ENCODE data around the gene YDJC. TPM values are rescaled to one million over a fixed set of nuclear protein-coding genes. Genes with fewer than 3 reads are reported as not detected.

Gene YDJC
- total and polyA plus RNA-seq, 2 of the 4 experiments (the other 2 are of a cell fraction) = 8.1 to 23.6 TPM

DNA sequence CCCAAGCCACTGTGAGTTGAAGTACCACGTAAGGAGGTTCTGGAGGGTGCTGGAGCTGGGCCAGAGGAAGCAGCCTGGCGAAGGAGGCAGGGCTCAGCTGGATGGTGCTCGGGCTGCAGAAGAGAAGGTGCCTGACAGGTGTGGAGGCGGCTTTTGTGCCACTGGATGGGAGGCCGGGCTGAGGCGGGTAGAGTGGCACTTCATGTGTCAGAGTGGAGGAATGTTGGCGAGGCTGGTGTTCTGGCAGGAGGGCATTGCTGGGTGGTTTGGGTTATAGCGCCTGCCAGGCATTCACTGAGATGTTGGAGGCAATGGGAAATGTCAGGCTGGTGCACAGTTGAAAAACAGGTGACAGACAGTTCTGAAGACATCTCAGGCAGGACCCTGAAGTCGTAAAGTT is 38.1 kb downstream of the YDJC start:
- CTCF ChIA-PET = no interaction called here
- intact Hi-C loops (cut with micrococcal nuclease) = no loop called here
- 92% methylated on average over 4 of the region's 9 CpGs; no CpG with 5 or more reads in 1 of the 2 experiments for WGBS, 2 experiments (ENCODE audit: extremely low coverage in 2 of 2, insufficient read length in 1 of 2)

More for the DNA sequence above, 38.1 kb downstream of the YDJC start:
- Histone ChIP-seq H2BK5ac (ENCODE audit: low read depth, low read length, poor library complexity, severe bottlenecking) (no peak overlapping the region), H2AK9ac (replicated peaks; ENCODE audit: low read depth, low read length, poor library complexity) (no peak overlapping the region), H3K4ac (ENCODE audit: low read depth, low read length) (no peak overlapping the region), H3K14ac (replicated peaks; ENCODE audit: low read depth, low read length) (no peak overlapping the region), H2AK5ac (ENCODE audit: low read depth, low read length) (no peak overlapping the region), H3K23ac (ENCODE audit: low read depth, low read length) (no peak overlapping the region), H2BK15ac (ENCODE audit: low read depth, low read length) (no peak overlapping the region), H3K18ac (ENCODE audit: low read depth, low read length) (no peak overlapping the region), H4K20me1 (ENCODE audit: insufficient read depth, low read length) (peaks cover 96% of the 10 kb centered on the region), H4K91ac (ENCODE audit: insufficient read depth, low read depth, low read length) (no peak overlapping the region), H4K8ac (ENCODE audit: low read depth in 2 of 2, low read length in 2 of 2) (no peak overlapping the region), H3K4me2 (ENCODE audit: low read depth, low read length) (no peak overlapping the region), H3K9me3 (ENCODE audit: control insufficient read depth, insufficient read depth, low read length) (no peaks in the 10 kb centered on the region), H2AFZ (replicated peaks; ENCODE audit: low read length, poor library complexity) (no peak overlapping the region), H4K5ac (ENCODE audit: low read depth, low read length) (no peak overlapping the region), H3K27me3 (ENCODE audit: control insufficient read depth, insufficient read depth, low read length) (no peaks in the 10 kb centered on the region), H3K4me1 (ENCODE audit: control insufficient read depth, insufficient read depth, low read length) (peaks cover 22% of the 10 kb centered on the region), H2BK120ac (ENCODE audit: low read depth, low read length) (no peak overlapping the region), H3K4me3 (ENCODE audit: insufficient read depth, low read depth, low read length) (no peak overlapping the region), H3K36me3 (ENCODE audit: control insufficient read depth, insufficient read depth, low read length) (peaks cover 33% of the 10 kb centered on the region), H3K79me1 (ENCODE audit: low read depth in 1 of 2, low read length in 2 of 2) (peaks cover 14 to 77% of the 10 kb centered on the region in 2 experiments; a peak in 3 of 4 replicates), H2BK20ac (ENCODE audit: low read depth, low read length) (no peak overlapping the region), H3K9ac (ENCODE audit: low read depth, low read length) (no peak overlapping the region), H3K56ac (ENCODE audit: extremely low read depth, insufficient read depth, low read length) (no peak overlapping the region), H3K27ac (ENCODE audit: insufficient read depth, low read length) (no peak overlapping the region), H3K9me1 (ENCODE audit: insufficient read depth, low read length) (peaks cover 40% of the 10 kb centered on the region)
- DNase-seq (no peak), ATAC-seq (ENCODE audit: low read depth) (no peak)
- POLR2A ChIA-PET (ENCODE audit: unreplicated experiment) = no interaction called here
- TF ChIP-seq MAZ (IDR thresholded peaks at IDR 0.05; ENCODE audit: borderline replicate concordance, low read depth, low read length) (no peak), RAD21 (IDR thresholded peaks at IDR 0.05; ENCODE audit: low read length) (no peak), NFE2L2 (IDR thresholded peaks at IDR 0.05; ENCODE audit: low read depth, low read length) (no peak), ELK1 (IDR thresholded peaks at IDR 0.05; ENCODE audit: borderline replicate concordance, low read depth, low read length) (no peak), CEBPB (IDR thresholded peaks at IDR 0.05; ENCODE audit: low read depth, low read length) (no peak), FOS (IDR thresholded peaks at IDR 0.05; ENCODE audit: low read depth, low read length) (no peak), CHD1 (IDR thresholded peaks at IDR 0.05; ENCODE audit: low read depth, low read length) (no peak), POLR2A (IDR thresholded peaks at IDR 0.05; ENCODE audit: low read depth, low read length) (no peak), RCOR1 (IDR thresholded peaks at IDR 0.05; ENCODE audit: insufficient replicate concordance, low read length) (no peak), RFX5 (IDR thresholded peaks at IDR 0.05; ENCODE audit: low read depth, low read length) (no peak), SMC3 (IDR thresholded peaks at IDR 0.05; ENCODE audit: low read depth, low read length) (no peak), MXI1 (IDR thresholded peaks at IDR 0.05; ENCODE audit: borderline replicate concordance, low read depth, low read length) (no peak), BHLHE40 (IDR thresholded peaks at IDR 0.05; ENCODE audit: low read depth, low read length) (no peak), CTCF (conservative IDR thresholded peaks at IDR 0.05; ENCODE audit: low read depth, low read length) (no peak), MAFK (IDR thresholded peaks at IDR 0.05; ENCODE audit: low read depth, low read length) (no peak)
- in situ Hi-C loops (cut with MboI; ENCODE audit: low sequenced_read_pairs) = no loop called here
- no TSS peak for BruUV-seq (replicated peaks)
- dilution Hi-C loops (cut with HindIII; ENCODE audit: low sequenced_read_pairs, unreplicated experiment) = no loop called here

Data from IMR-90 (cell line).